HCT116 (cell line): ENCODE measurements around the gene DOCK11. TPM values are rescaled to one million over a fixed set of nuclear protein-coding genes. Genes with fewer than 3 reads are reported as not detected.

ENCODE experiments used
- ATAC-seq: fragments of 200-7000 bp; cut with Tn5 transposase; 2 replicates; pipeline ENCODE4 v1.9.1; 2020; ENCODE audit warnings: mild to moderate bottlenecking, moderate library complexity
- BruUV-seq: library from RNA; stranded (reverse); fragments of 400-500 nt; replicated peaks from 2 replicates; lab custom pipeline; 2021; lab: Mats Ljungman, UMichigan
- CTCF ChIA-PET: fragments of 300-600 bp; sonication (Branson Sonifier 250); formaldehyde crosslinking; loops from one replicate; lab custom pipeline; 2021; ENCODE audit warnings: antibody characterized with exemption; lab: Charles Lee
- POLR2A ChIA-PET: fragments of 300-600, 350-600 bp; sonication (Branson Sonifier 250); formaldehyde crosslinking; loops from one replicate; lab custom pipeline; 2021; ENCODE audit warnings: antibody characterized with exemption; lab: Charles Lee
- RAD21 ChIA-PET, 2 experiments: fragments of 300-600 bp; sonication (Branson Sonifier 250); formaldehyde crosslinking; loops; one replicate each; lab custom pipeline; 2023; ENCODE audit warnings: low total read pairs in 2 of 2; ENCODE audit not compliant: uncharacterized antibody in 2 of 2, unreplicated experiment in 2 of 2, low non-redundant PET in 1 of 2; lab: Charles Lee
- DNase-seq: peaks from one replicate; pipeline ENCODE4 v3.0.0-alpha.2; 2010; ENCODE audit warnings: low read depth, low spot score
- H2AFZ ChIP-seq: fragments of 200-600 bp; shearing (Covaris generic), sonication (generic); 2 replicates; pipeline ENCODE4 v1.6.1; 2017; ENCODE audit warnings: low read depth, mixed run types, mixed read lengths, antibody characterized with exemption, low read length; ENCODE audit not compliant: poor library complexity, severe bottlenecking
- H3K27ac ChIP-seq: 2 replicates; pipeline ENCODE4 v1.5.1; 2012; ENCODE audit warnings: low read depth, low read length
- H3K27me3 ChIP-seq: fragments of 200-600 bp; sonication (generic); 2 replicates; pipeline ENCODE4 v1.6.1; 2016; ENCODE audit warnings: mixed run types, low read length, mixed read lengths; ENCODE audit not compliant: insufficient read depth
- H3K36me3 ChIP-seq, 2 experiments: fragments of 200-500 bp in 1 of 2; fragments of 200-600 bp in 1 of 2; sonication (Bioruptor generic) in 1 of 2; sonication (generic) in 1 of 2; 2 replicates each; pipeline versions ENCODE4 v1.5.1 to v1.6.1; 2014 to 2016; ENCODE audit warnings: low read length in 2 of 2, inconsistent platforms in 1 of 2, mixed read lengths in 1 of 2, mixed run types in 1 of 2; ENCODE audit not compliant: insufficient read depth in 2 of 2, control insufficient read depth in 1 of 2
- H3K4me1 ChIP-seq, 2 experiments: fragments of 200-600 bp in 1 of 2; sonication (generic) in 1 of 2; 2 replicates each; pipeline versions ENCODE4 v1.5.1 to v1.6.1; 2012 to 2017; ENCODE audit warnings: low read length in 2 of 2, inconsistent platforms in 1 of 2, mild to moderate bottlenecking in 1 of 2, mixed read lengths in 1 of 2, mixed run types in 1 of 2, moderate library complexity in 1 of 2; ENCODE audit not compliant: insufficient read depth in 2 of 2, control insufficient read depth in 1 of 2
- H3K4me2 ChIP-seq: fragments of 200-600 bp; sonication (generic); 2 replicates; pipeline ENCODE4 v1.6.1; 2017; ENCODE audit warnings: mixed run types, low read length, mixed read lengths
- H3K4me3 ChIP-seq, 2 experiments: fragments of 200-600 bp in 1 of 2; sonication (generic) in 1 of 2; replicated peaks in 1 of 2; 2 replicates each; pipeline ENCODE4 v1.5.1; 2011 to 2016; ENCODE audit warnings: low read length in 2 of 2, control low read depth in 1 of 2, low read depth in 1 of 2, mild to moderate bottlenecking in 1 of 2, mixed read lengths in 1 of 2, mixed run types in 1 of 2
- H3K79me2 ChIP-seq: fragments of 200-600 bp; sonication (generic); 2 replicates; pipeline ENCODE4 v1.6.1; 2017; ENCODE audit warnings: mild to moderate bottlenecking, mixed run types, low read length, moderate library complexity, mixed read lengths; ENCODE audit not compliant: insufficient read depth
- H3K9ac ChIP-seq: fragments of 200-600 bp; sonication (generic); 2 replicates; pipeline ENCODE4 v1.6.1; 2016; ENCODE audit warnings: low read length, mixed read lengths
- H3K9me2 ChIP-seq: fragments of 200-600 bp; sonication (generic), shearing (Covaris generic); 2 replicates; pipeline ENCODE4 v1.6.1; 2017; ENCODE audit warnings: mixed run types, mild to moderate bottlenecking, moderate library complexity; ENCODE audit not compliant: insufficient read depth
- H3K9me3 ChIP-seq, 2 experiments: fragments of 200-500 bp in 1 of 2; fragments of 200-600 bp in 1 of 2; sonication (Bioruptor generic) in 1 of 2; sonication (generic) in 1 of 2; 2 replicates each; pipeline ENCODE4 v1.6.1; 2014 to 2017; ENCODE audit warnings: low read length in 2 of 2, mixed read lengths in 2 of 2, inconsistent platforms in 1 of 2, low read depth in 1 of 2, mild to moderate bottlenecking in 1 of 2, mixed run types in 1 of 2, moderate library complexity in 1 of 2; ENCODE audit not compliant: control insufficient read depth in 1 of 2, insufficient read depth in 1 of 2
- H4K20me1 ChIP-seq: fragments of 200-600 bp; sonication (generic), shearing (Covaris generic); 2 replicates; pipeline ENCODE4 v1.6.1; 2017; ENCODE audit warnings: mixed run types, mild to moderate bottlenecking, moderate library complexity; ENCODE audit not compliant: insufficient read depth
- ATF3 ChIP-seq: IDR thresholded peaks from 2 replicates; pipeline ENCODE4 v1.6.1; 2012
- CBX3 ChIP-seq: IDR thresholded peaks from 2 replicates; pipeline ENCODE4 v1.6.1; 2012; ENCODE audit warnings: low read depth
- ELF1 ChIP-seq: IDR thresholded peaks from 2 replicates; pipeline ENCODE4 v1.6.1; 2012; ENCODE audit warnings: low read depth, borderline replicate concordance
- EZH2 ChIP-seq: fragments of 200-600 bp; sonication (generic); IDR thresholded peaks from 2 replicates; pipeline ENCODE4 v1.6.1; 2017; ENCODE audit warnings: antibody characterized with exemption, mixed run types
- FOSL1 ChIP-seq: IDR thresholded peaks from 2 replicates; pipeline ENCODE4 v1.6.1; 2012; ENCODE audit warnings: low read depth
- MAX ChIP-seq: IDR thresholded peaks from 2 replicates; pipeline ENCODE4 v1.6.1; 2012
- POLR2A ChIP-seq: IDR thresholded peaks from 2 replicates; pipeline ENCODE4 v1.7.0; 2011; ENCODE audit warnings: borderline replicate concordance; ENCODE audit not compliant: insufficient read depth, insufficient read length; ENCODE audit errors: extremely low read depth
- POLR2AphosphoS5 ChIP-seq: IDR thresholded peaks from 2 replicates; pipeline ENCODE4 v1.6.1; 2011; ENCODE audit warnings: mild to moderate bottlenecking, low read depth, low read length, moderate library complexity
- RAD21 ChIP-seq: IDR thresholded peaks from 2 replicates; pipeline ENCODE4 v1.6.1; 2012; ENCODE audit warnings: low read depth, mild to moderate bottlenecking
- SIN3A ChIP-seq: IDR thresholded peaks from 2 replicates; pipeline ENCODE4 v1.6.1; 2012; ENCODE audit warnings: low read depth
- TCF7L2 ChIP-seq: IDR thresholded peaks from 2 replicates; pipeline ENCODE4 v1.7.0; 2011; ENCODE audit warnings: borderline replicate concordance, inconsistent platforms; ENCODE audit not compliant: insufficient read depth, insufficient read length; ENCODE audit errors: extremely low read depth
- YY1 ChIP-seq: IDR thresholded peaks from 2 replicates; pipeline ENCODE4 v1.6.1; 2011; ENCODE audit warnings: low read length, low read depth, moderate library complexity, mild to moderate bottlenecking; ENCODE audit not compliant: insufficient replicate concordance; ENCODE audit errors: extremely low read depth
- ZFX ChIP-seq: fragments of 450-650 bp; IDR thresholded peaks from 2 replicates; pipeline ENCODE4 v1.6.1; 2017
- intact Hi-C: fragments of 100-400 bp; cut with micrococcal nuclease; formaldehyde crosslinking; loops from 2 replicates; pipeline ENCODE4 v1.10.0; 2022
- total RNA-seq: library from RNA; stranded (reverse); gene quantifications from one replicate; pipeline ENCODE4 v1.2.1, GENCODE V29; 2021; ENCODE audit not compliant: unreplicated experiment
- TF ChIP-seq, protein P1 (sequence below), 3 experiments: fragments of 200-600 bp in 1 of 3; sonication (generic) in 1 of 3; IDR thresholded peaks in 2 of 3; conservative IDR thresholded peaks in 1 of 3; 2 replicates each; pipeline ENCODE4 v1.5.1; 2012 to 2017; ENCODE audit warnings: low read depth in 2 of 3, low read length in 2 of 3, antibody characterized with exemption in 1 of 3, borderline replicate concordance in 1 of 3, control low read depth in 1 of 3, mild to moderate bottlenecking in 1 of 3, mixed read lengths in 1 of 3, mixed run types in 1 of 3, moderate library complexity in 1 of 3; ENCODE audit not compliant: insufficient read depth in 1 of 3

Gene DOCK11
- total RNA-seq, 1 experiment from 2014 or later: 0.59 TPM

GRCh38 chrX:118554511-118554910, 58.9 kb downstream of the DOCK11 start:
- Histone ChIP-seq H3K4me3 (no peak overlapping the region), H3K9me3 (no peaks in the 10 kb centered on the region), H3K36me3 (no peaks in the 10 kb centered on the region), H3K79me2 (no peaks in the 10 kb centered on the region), H4K20me1 (no peaks in the 10 kb centered on the region), H3K9ac (no peak overlapping the region), H3K27ac (no peak overlapping the region), H2AFZ (no peak overlapping the region), H3K27me3 (no peaks in the 10 kb centered on the region), H3K4me1 (peaks cover 6 to 32% of the 10 kb centered on the region in 2 experiments), H3K9me2 (no peaks in the 10 kb centered on the region), H3K4me2 (no peak overlapping the region)
- ATAC-seq (no peak), DNase-seq (no peak)
- no TSS peak for BruUV-seq
- no peak for TF ChIP-seq ELF1
- TF ChIP-seq POLR2A: no peak
- no peak for TF ChIP-seq SIN3A
- TF ChIP-seq, protein P1, sequence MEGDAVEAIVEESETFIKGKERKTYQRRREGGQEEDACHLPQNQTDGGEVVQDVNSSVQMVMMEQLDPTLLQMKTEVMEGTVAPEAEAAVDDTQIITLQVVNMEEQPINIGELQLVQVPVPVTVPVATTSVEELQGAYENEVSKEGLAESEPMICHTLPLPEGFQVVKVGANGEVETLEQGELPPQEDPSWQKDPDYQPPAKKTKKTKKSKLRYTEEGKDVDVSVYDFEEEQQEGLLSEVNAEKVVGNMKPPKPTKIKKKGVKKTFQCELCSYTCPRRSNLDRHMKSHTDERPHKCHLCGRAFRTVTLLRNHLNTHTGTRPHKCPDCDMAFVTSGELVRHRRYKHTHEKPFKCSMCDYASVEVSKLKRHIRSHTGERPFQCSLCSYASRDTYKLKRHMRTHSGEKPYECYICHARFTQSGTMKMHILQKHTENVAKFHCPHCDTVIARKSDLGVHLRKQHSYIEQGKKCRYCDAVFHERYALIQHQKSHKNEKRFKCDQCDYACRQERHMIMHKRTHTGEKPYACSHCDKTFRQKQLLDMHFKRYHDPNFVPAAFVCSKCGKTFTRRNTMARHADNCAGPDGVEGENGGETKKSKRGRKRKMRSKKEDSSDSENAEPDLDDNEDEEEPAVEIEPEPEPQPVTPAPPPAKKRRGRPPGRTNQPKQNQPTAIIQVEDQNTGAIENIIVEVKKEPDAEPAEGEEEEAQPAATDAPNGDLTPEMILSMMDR (IDR thresholded peaks at IDR 0.05 in 2 of 3, conservative IDR thresholded peaks at IDR 0.05 in 1 of 3; ENCODE audit: borderline replicate concordance in 1 of 3, insufficient read depth in 1 of 3, low read depth in 2 of 3, low read length in 2 of 3): no peak
- no peak for TF ChIP-seq POLR2AphosphoS5
- TF ChIP-seq MAX: no peak
- no peak for TF ChIP-seq ZFX
- no peak for TF ChIP-seq YY1
- TF ChIP-seq ATF3: no peak
- TF ChIP-seq FOSL1: no peak
- no peak for TF ChIP-seq TCF7L2
- TF ChIP-seq CBX3: no peak
- TF ChIP-seq RAD21: no peak
- no peak for TF ChIP-seq EZH2
- RAD21 ChIA-PET: no interaction called here
- intact Hi-C loops: no loop called here
- CTCF ChIA-PET: no interaction called here
- POLR2A ChIA-PET: no interaction called here
